Measurements from ENCODE around the gene RFPL3.
"Not testable (repeated sequence)": the region's sequence is repeated elsewhere in the genome, so short reads cannot be mapped to it uniquely, and the experiment has no call there.

Gene RFPL3

GRCh38 chr22:32331236-32331917, 26.3 kb upstream of the RFPL3 start:
- DNase-seq (ENCODE audit: low read depth) = no peak

DNA sequence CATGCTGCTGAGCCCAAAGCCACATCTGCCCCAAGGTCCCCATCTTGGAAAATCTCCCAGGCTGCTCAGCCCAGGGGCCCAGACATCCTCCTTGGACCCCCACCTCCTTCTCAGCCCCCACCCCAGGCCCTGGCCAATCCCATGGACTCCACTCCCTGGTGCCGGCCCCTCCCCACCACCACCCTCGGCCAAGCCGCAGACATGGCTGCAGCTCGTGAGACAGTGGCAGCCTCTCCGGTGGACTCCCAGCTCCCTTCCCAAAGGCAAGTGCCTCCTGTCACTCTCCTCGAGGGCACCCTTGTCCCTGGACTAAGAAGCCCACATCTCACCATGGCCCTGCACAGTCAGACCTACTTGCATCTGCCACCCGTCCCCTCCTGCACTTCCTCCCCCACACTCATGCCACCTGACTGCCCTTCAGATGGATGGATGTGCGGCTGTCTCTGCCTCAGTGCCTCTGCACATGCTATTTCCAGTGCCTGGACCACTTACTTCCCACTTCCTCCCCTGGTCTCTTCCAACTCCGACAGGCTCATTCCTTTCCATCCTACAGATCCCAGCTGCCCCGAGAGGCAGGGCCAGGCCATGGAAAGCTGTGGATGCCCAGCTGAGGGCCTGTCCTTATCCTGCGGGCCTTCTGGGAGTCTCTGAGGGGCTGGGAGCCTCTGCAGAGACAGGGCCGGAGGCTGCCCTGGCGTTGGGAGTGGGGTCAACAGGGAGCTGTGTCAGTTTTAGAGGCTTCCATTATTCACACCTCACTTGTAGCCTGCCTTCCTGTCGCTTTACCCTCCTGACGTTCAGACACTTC, 25.5 kb upstream of the RFPL3 start:
- DNase-seq (ENCODE audit: low read depth) = no peak

DNA sequence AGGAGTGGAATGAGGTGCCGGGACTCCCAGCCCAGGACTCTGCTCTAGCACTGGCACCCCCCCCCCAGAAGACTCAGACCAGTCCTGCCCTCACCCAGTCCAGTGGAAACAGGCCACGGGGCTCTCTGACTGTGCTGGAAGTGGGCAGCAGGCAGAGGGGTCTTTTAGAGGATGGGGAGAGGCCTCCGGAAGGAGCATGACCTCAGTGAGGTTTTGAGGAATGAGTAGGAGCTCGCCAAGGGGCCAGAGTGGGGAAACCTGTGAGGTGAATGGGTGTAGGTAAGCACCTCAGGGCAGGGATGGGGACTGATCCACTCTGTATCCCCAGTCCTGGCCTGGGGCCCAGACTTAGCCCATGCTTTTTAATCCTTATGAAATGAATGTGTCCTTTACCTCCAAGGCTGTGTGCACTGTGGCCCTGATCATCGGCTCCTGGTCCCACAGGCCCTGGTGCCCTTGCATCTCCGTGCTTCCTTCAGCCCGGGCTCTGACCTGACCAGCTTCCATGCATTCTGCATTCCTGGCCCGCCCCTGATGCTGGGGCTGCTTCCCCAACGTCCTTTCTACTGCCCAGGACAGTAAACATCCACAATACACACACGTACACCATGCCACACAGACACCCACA, 24.4 kb upstream of the RFPL3 start:
- no peak for DNase-seq (ENCODE audit: low read depth)

DNA sequence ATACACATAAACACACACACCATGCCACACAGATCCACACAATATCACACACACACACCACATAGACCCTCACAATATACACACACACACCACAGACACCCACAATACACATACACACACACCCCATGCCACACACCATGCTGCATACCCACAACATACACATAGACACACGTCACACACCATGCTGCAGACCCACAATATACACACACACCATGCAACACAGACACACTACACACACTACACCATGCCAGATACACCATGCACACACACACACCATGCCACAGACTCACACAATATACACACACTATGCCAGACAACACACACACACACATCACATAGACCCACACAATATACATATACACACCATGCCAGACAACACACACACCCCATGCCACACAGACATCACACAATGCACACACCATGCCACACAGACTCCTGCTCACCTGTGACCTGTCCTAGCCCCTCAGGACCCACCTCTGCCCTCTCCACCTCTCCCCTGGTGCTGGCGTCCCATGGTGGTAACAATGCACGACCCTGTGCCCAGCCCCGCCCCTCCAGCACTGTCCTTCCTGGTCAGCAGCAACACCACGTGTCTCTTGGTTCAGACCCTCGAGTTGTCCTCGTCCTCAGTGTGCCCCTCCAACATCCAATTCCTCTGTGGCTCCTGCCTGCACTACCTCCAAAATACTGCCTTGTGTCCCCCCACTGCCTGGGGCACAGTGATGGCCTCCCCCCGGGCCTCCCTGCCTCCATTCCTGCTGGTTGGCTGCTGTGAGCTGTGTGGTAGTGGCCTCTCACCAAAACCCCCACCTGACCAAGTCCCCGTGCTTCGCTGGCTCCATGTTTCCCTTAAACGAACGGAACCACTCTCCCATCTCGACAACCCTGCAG, 23.7 kb upstream of the RFPL3 start:
- DNase-seq (ENCODE audit: low read depth) = no peak

DNA sequence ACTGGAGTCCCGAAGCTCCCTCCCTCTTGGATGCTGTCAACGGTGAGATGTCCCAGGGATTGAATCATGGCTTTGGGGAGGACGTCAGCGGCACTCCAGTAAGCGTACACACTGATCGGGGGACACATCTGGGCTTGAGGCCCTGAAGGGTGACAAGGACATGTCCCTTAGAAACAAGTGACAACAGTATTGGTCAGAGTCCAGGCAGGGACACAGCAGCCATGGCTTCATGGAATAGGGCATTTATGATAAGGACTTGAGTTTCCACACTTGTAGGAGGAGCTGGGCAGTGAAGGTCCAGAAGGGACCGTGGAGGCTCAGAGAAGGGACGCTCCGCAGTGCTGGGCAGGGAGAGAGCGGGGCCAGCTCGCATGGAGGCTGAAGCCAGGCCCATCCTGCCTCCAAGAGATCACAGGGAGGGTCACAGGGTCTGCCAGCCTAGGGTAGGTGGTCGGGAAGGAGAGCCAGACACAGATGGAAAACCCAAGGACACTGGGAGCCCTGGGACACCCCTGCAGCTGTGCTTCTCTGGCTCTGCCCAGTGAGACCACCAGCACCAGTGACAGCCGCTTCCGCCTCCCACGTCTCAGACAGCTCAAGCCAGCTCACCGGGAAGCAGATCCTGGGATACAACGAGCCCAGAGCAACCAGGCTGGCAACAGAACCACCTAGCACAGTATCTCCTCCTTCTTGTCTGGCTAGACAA, 22.9 kb upstream of the RFPL3 start:
- DNase-seq (ENCODE audit: low read depth) = no peak

- DNase-seq (ENCODE audit: low read depth) = no peak
These were observed 22.2 kb upstream of the RFPL3 start for GRCh38 chr22:32335471-32335870.

DNA sequence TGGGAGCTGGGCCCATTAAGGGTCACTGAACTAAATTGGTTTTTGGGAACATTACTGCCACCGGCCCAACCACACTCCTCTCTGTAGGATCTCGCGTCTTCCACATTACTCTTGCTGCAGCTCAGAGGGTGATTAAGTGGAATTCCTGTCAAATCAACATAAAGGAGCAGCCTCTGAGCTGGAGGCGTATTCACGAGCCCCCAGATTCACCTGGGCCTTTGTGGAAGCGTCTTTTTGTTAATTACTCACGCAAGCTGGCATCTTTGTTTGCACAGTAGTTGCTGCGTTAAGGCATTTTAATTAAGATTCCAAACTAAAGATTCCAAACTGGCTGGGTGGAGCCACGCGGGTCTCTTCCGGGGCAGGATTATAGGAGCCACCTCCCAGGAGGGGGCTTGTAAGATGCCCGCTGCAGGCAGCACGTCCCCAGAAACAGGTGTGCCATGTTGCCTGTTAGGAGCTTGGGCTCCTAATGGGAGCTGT, 21.5 kb upstream of the RFPL3 start:
- DNase-seq (ENCODE audit: low read depth) = no peak

DNA sequence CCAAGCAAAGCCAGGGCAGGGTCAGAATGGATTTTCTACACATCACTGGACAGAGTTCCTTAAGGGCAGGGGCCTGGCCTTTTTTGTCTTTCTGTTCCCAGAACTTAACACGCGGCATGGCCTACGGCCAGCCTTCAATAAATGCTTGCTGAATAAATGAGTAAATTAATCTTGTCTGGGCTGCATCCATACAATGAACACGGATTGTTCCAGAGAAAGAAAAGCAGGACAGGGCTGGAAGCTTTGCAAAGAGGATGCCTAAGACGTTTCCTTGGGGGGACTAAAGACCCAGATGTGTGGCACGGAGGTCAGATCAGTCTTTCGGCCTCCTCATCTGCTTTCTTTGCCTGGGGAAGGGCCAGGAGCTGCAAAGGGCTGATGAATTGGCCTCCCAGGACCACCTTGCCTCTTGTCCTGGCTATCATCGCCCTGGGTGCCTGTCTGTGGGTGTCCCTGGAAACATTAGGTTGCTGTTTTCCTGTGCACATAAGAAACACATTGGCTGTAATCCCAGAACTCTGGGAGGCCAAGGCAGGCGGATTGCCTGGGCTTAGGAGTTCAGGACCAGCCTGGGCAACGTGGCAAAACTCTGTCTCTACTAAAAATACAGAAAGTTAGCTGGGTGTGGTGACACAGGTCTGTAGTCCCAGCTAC, 20.8 kb upstream of the RFPL3 start:
- DNase-seq (ENCODE audit: low read depth) = no peak

- not testable (repeated sequence) for DNase-seq (ENCODE audit: low read depth)
These were observed 20.2 kb upstream of the RFPL3 start for GRCh38 chr22:32337425-32337824.

- DNase-seq (ENCODE audit: low read depth) = no peak
These were observed 18.9 kb upstream of the RFPL3 start for GRCh38 chr22:32338757-32339156.

- DNase-seq (ENCODE audit: low read depth) = no peak
These were observed 18.3 kb upstream of the RFPL3 start for GRCh38 chr22:32339190-32340012.

DNA sequence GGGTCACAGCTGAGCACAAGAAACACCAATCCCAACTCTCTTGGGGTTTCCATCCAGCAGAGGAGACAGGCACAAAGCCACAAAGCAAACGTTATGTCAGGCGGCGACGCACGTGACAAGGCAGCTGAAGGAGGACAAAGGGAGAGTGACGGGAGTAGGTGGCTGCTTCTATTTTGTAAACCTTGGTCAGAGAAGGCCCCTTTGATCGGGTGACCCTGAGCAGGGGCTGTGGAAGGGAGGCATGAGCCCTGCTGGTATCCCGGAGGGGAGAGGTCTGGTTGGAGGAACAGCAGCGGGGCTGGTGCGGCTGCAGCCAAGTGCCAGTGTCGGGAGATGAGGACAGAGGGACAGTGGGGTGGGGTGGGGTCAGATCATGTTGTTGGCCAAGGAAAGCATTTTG, 17.3 kb upstream of the RFPL3 start:
- no peak for DNase-seq (ENCODE audit: low read depth)

GRCh38 chr22:32341122-32341740, 16.4 kb upstream of the RFPL3 start:
- no peak for DNase-seq (ENCODE audit: low read depth)

- DNase-seq (ENCODE audit: low read depth) = no peak
These were observed 14.7 kb upstream of the RFPL3 start for GRCh38 chr22:32342977-32343376.

DNA sequence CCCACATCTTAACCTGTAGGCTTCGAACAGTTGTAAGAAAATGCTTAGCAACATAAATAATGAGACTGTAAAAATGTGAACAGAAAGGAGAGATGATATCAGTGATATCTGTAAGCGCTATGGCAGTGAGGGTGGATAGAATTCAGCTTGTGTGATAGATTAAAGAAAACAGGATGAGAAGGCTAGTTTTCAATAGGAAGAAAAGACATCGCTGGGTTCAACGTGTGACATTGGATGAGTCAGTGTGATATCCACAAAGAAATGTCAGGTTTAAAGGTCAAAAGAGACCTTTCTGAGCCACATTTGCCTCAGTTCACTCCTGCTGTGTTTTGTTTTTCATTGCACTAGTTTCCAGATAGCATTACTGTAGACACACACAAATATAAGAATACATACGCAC, 13.7 kb upstream of the RFPL3 start:
- DNase-seq (ENCODE audit: low read depth) = no peak

- DNase-seq (ENCODE audit: low read depth) = no peak
These were observed 9.5 kb upstream of the RFPL3 start for GRCh38 chr22:32348031-32348611.

DNA sequence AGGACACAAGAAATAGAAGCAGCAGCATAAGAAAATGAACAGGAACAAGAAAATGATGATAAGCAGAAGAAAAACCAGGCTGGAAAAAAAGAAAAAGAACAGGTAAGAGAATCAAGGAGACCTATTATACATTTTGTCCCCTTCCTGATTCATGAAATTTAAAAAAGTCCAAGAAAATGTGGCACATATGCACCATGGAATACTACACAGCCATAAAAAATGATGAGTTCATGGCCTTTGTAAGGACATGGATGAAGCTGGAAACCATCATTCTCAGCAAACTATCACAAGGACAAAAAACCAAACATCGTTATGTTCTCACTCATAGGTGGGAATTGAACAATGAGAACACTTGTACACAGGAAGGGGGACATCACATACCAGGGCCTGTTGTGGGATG, 5.8 kb upstream of the RFPL3 start:
- not testable (repeated sequence) for DNase-seq (ENCODE audit: low read depth)

GRCh38 chr22:32352681-32353080, 5.0 kb upstream of the RFPL3 start:
- DNase-seq (ENCODE audit: low read depth) = no peak

GRCh38 chr22:32353292-32353691, 4.4 kb upstream of the RFPL3 start:
- DNase-seq (ENCODE audit: low read depth) = no peak

Measured in activated T-cell treated with anti-CD3 and anti-CD28 coated beads for 48 hours (primary cell).